Measurements from ENCODE around the gene MS4A12. TPM values are rescaled to one million over a fixed set of nuclear protein-coding genes. Genes with fewer than 3 reads are reported as not detected.
"Not testable (repeated sequence)": the region's sequence is repeated elsewhere in the genome, so short reads cannot be mapped to it uniquely, and the experiment has no call there.

The MS4A12 gene
- total RNA-seq, 1 donor from 2014 or later = not detected

DNA sequence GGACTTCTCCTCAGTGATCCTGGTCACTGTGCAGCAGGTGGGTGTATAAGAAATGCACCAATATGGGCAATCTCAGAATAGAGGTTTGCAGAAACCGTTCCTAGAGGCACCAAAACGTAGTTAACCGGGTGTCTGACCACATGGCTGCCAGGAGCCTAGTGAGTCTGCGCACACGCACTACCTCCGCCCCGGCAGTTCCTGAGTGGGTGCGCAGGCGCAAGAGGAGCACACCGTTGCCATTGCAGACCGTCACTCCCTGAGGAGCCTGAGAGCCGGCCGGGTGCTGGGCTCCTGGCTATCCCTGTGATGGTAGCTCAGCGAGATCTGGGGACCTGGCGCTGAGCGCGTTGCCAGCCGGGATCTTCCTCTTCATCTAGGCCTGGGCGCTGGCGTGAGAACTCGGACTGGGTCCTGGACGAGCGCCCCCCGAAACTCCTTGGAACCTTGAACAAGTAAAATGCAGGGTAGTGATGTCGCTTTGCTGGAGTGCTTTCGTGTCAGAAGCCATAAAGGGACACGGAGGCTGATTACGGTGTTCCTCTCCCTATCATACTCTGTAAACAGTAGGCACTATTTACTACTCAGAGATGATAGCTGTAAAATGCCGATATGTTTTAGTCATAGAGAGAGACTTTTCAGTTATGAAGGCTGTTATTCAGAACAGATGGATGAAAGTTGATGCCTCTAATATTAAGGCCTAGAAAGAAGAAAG is 22.7 kb downstream of the MS4A12 start, which contains the start of gene MS4A13:
Gene MS4A13 (plus strand): TSS at position 249 of the 712 bp plus-strand sequence. CDS start 2,692 bp downstream, outside the sequence.
- TF ChIP-seq, protein P1, sequence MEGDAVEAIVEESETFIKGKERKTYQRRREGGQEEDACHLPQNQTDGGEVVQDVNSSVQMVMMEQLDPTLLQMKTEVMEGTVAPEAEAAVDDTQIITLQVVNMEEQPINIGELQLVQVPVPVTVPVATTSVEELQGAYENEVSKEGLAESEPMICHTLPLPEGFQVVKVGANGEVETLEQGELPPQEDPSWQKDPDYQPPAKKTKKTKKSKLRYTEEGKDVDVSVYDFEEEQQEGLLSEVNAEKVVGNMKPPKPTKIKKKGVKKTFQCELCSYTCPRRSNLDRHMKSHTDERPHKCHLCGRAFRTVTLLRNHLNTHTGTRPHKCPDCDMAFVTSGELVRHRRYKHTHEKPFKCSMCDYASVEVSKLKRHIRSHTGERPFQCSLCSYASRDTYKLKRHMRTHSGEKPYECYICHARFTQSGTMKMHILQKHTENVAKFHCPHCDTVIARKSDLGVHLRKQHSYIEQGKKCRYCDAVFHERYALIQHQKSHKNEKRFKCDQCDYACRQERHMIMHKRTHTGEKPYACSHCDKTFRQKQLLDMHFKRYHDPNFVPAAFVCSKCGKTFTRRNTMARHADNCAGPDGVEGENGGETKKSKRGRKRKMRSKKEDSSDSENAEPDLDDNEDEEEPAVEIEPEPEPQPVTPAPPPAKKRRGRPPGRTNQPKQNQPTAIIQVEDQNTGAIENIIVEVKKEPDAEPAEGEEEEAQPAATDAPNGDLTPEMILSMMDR (IDR thresholded peaks at IDR 0.05; ENCODE audit: insufficient read depth, low read length, poor library complexity, severe bottlenecking) = no peak
- no peak for DNase-seq (ENCODE audit: low read depth)
- no peak within 1 kb of the TSS for H3K4me3 ChIP-seq (ENCODE audit: low read depth, low read length)
- no peaks in the 10 kb centered on the region for H3K27me3 ChIP-seq (ENCODE audit: control insufficient read depth, insufficient read depth, low read length)
- H3K36me3 ChIP-seq (ENCODE audit: control insufficient read depth, insufficient read depth, low read length) = no peaks in the 10 kb centered on the region

DNA sequence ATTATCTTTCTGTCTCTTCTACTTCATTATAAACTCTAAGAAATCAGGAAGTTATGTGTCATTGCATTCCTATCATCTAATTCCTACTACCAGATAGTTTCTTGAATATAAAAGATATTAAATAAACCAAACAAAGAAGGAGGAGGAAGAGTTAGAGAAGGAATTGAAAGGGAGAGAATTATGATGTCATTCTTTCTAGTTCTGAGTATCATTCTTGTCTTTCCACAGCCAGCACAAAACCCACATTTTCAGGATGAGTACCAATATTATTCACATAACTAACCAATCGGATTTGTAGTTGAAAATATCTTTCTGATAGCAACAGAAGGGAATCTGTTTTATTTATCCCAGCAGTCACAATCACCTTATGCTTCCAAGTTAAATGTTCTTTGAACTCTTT is 35.9 kb downstream of the MS4A12 start:
- no peak overlapping the region for H3K4me3 ChIP-seq (ENCODE audit: low read depth, low read length)
- no peaks in the 10 kb centered on the region for H3K36me3 ChIP-seq (ENCODE audit: control insufficient read depth, insufficient read depth, low read length)
- DNase-seq (ENCODE audit: low read depth) = no peak
- TF ChIP-seq, protein P1 (IDR thresholded peaks at IDR 0.05; ENCODE audit: insufficient read depth, low read length, poor library complexity, severe bottlenecking) = no peak
- H3K27me3 ChIP-seq (ENCODE audit: control insufficient read depth, insufficient read depth, low read length) = no peaks in the 10 kb centered on the region

DNA sequence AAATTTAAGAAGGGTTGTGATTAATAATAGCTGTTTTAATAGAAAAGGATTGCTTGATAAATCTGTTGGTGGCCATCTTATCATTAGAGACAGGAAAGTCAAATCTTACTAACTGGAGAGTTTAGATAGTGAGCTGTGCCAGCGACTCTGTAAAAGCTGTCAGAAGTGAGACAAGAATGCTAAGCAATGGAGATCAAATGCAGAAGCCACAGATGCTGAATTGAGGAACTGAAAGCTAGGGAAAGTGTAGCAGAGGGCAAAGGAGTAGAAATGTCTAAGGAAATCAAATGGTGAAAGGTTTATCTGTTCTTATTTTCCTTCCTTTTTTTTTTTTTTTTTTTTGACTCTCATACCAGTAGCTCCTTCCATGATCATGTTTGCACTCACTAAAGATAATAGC is 36.4 kb downstream of the MS4A12 start:
- Histone ChIP-seq H3K4me3 (ENCODE audit: low read depth, low read length) (no peak overlapping the region), H3K36me3 (ENCODE audit: control insufficient read depth, insufficient read depth, low read length) (no peaks in the 10 kb centered on the region), H3K27me3 (ENCODE audit: control insufficient read depth, insufficient read depth, low read length) (no peaks in the 10 kb centered on the region)
- TF ChIP-seq, protein P1 (IDR thresholded peaks at IDR 0.05; ENCODE audit: insufficient read depth, low read length, poor library complexity, severe bottlenecking) = no peak
- DNase-seq (ENCODE audit: low read depth) = no peak

DNA sequence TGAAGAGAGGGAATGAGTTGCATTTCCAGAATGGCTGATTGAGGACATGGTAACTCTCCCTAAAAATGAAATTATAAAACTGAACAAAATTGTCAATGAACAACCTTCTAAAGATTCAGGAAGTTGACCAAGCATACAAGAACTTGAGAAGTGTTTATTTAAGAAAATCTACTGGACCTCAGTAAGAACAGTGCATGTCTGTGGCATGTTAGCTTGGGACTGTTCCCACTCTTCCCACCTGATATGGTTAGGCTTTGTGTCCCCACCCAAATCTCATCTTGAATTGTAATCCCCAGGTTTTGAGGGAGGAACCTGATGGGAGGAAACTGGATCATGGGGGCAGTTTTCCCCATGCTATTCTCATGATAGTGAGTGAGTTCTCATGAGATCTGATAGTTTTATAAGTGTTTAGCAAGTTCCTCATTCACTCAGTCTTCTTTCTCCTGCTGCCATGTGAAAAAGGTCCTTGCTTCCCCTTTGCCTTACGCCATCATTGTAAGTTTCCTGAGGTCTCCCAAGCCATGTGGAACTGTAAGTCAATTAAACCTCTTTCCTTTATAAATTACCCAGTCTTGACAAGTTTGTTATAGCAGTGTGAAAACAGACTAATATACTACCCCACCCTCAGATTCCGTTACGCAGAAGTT is 38.0 kb downstream of the MS4A12 start:
- no peak for DNase-seq (ENCODE audit: low read depth)
- Histone ChIP-seq H3K4me3 (ENCODE audit: low read depth, low read length) (no peak overlapping the region), H3K36me3 (ENCODE audit: control insufficient read depth, insufficient read depth, low read length) (no peaks in the 10 kb centered on the region), H3K27me3 (ENCODE audit: control insufficient read depth, insufficient read depth, low read length) (no peaks in the 10 kb centered on the region)
- TF ChIP-seq, protein P1 (IDR thresholded peaks at IDR 0.05; ENCODE audit: insufficient read depth, low read length, poor library complexity, severe bottlenecking) = no peak

DNA sequence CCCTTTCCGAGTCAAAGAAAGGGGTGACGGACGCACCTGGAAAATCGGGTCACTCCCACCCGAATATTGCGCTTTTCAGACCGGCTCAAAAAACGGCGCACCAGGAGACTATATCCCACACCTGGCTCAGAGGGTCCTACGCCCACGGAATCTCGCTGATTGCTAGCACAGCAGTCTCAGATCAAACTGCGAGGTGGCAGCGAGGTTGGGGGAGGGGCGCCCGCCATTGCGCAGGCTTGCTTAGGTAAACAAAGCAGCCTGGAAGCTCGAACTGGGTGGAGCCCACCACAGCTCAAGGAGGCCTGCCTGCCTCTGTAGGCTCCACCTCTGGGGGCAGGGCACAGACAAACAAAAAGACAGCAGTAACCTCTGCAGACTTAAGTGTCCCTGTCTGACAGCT is 39.8 kb downstream of the MS4A12 start:
- not testable (repeated sequence) for DNase-seq (ENCODE audit: low read depth); H3K4me3 ChIP-seq (ENCODE audit: low read depth, low read length); H3K36me3 ChIP-seq (ENCODE audit: control insufficient read depth, insufficient read depth, low read length); H3K27me3 ChIP-seq (ENCODE audit: control insufficient read depth, insufficient read depth, low read length)

DNA sequence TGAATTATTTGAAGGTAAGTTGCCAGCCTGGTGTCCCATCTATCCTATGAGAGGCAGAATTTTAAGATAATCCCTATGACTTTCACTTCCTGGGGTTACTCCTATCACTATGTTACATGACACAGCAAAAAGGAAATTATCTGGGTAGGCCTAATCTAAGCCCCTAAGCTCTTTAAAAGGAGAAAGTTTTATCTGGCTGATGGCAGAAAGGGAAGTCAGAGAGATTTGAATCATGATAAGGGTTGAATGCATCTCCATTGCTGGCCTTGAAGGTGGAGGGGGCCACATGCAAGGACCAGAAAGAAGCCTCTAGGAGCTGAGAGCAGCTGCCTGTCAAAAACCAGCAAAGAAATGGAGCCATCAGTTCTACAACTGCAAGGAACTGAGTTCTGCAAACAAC is 46.0 kb downstream of the MS4A12 start:
- not testable (repeated sequence) for H3K27me3 ChIP-seq (ENCODE audit: control insufficient read depth, insufficient read depth, low read length); DNase-seq (ENCODE audit: low read depth); H3K4me3 ChIP-seq (ENCODE audit: low read depth, low read length); H3K36me3 ChIP-seq (ENCODE audit: control insufficient read depth, insufficient read depth, low read length)

DNA sequence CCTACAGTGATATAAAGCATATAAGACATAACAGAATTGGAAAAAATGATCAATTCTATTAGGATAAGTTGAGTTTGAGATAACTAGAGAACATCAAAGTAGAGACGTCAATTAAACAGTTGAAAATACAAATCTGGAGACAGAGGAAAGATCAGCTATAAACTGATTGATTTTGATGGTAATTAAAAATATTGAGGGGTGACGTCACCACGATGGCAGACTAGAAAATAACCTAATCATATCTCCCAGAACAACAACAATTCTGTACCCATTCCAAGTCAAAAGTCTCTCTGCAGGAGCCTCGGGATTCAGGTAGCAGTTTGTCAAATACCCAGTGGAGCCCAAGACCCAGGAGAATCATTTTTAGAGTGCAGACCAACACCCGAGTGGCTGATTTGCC is 51.5 kb downstream of the MS4A12 start:
- TF ChIP-seq, protein P1 (IDR thresholded peaks at IDR 0.05; ENCODE audit: insufficient read depth, low read length, poor library complexity, severe bottlenecking) = no peak
- Histone ChIP-seq H3K4me3 (ENCODE audit: low read depth, low read length) (no peak overlapping the region), H3K27me3 (ENCODE audit: control insufficient read depth, insufficient read depth, low read length) (no peaks in the 10 kb centered on the region), H3K36me3 (ENCODE audit: control insufficient read depth, insufficient read depth, low read length) (no peaks in the 10 kb centered on the region)
- no peak for DNase-seq (ENCODE audit: low read depth)

Data from kidney epithelial cell (primary cell).